ENCODE measurements around the gene PDE4D.
A peak's percentile ranks its signal among the peaks of the same experiment; 100 is the strongest.

The PDE4D gene

DNA sequence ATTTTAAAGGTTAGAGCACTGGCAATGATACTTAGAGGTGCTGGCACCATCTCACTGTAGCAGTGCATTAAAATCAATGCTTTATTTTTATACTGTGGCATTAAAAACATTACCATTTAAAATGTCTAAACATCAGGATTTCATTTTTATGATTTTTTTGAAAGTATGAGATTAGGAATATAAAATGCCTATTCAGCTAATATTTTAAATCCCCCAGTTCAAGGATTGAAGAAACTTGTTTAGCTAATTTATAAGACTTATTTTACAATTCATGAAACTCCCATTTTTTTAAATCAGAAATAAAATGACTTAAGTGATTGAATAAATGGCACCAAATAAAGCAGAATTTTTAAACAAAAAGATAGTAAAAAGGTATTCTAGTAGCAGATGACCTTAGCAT lies 685.1 kb downstream of the PDE4D start:
- no peak for DNase-seq (ENCODE audit: low read depth)

DNA sequence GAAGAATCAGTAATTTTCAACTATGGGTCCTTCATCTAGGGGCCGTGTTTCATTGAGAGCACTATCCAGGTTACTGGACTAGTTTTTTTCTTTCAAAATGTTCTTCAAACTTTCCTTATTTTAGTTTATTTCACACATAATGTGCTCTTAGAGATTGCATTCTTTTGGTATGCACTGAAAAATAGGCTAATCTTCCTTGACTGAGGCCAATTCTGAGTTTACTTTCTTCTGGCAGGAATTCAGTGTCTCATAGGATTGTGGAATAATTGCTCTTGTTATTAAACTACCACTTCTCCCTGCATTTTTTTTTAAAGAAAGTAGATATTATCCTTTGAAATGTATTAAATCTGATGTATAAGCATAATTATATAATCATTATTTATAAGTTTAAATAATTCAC lies 686.1 kb downstream of the PDE4D start:
- no peak for DNase-seq (ENCODE audit: low read depth)

DNA sequence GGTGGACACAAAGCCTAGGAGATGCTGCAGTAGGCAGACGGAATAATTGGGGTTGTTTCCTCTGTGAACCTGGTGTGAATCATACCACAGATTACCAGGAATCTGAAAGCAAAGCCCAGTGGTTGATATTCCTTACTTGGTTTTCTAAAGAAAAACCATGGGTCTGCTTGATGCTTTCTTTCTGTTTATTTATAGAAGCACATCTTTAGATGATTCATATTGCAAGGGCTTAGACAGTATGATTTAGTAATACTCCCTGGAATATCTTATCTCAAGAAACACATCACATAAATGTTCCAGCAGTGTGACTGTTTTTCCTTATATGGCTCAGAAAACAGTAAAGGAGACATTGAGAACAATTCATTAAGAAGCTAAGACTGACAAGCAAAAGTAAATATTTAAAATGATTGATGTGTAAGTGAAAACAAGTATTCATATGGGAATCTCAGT lies 687.4 kb downstream of the PDE4D start:
- no peak for DNase-seq (ENCODE audit: low read depth)

GRCh38 chr5:59204114-59204897 lies 689.2 kb downstream of the PDE4D start:
- no peak for DNase-seq (ENCODE audit: low read depth)

DNA sequence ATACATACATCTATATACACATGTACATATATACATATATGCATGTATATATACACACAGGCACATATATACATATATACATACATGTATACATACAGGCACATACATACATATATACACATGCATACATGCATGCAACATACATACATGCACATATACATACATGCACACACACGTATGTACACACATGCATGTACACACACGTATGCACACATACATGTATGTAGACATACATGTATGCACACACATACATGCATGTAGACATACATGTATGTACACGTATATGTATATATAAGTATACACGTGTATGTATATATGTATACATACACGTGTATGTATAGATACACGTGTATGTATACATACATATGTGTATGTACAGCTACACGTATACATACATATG lies 693.7 kb downstream of the PDE4D start:
- no peak for DNase-seq (ENCODE audit: low read depth)

DNA sequence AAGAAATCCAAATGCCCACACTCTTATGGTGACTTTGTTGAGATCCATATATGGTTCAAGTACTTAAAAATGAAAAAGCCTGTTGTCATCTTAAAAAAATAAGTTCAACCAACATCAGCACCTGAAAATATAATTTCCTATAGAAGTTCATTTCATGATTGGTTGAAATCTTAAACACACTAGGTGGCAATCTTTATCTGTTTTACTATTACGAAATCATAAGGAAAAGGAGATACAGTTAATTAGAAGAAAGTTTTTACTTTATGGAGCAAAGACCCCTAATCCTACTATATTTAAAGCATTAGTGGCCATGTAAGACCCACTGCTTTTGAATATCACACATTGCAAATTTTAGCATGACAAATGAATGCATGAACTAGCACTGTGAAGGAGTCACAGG lies 694.7 kb downstream of the PDE4D start:
- DNase-seq (ENCODE audit: low read depth) = no peak

GRCh38 chr5:59198365-59198764 lies 695.2 kb downstream of the PDE4D start:
- DNase-seq (ENCODE audit: low read depth) = no peak

DNA sequence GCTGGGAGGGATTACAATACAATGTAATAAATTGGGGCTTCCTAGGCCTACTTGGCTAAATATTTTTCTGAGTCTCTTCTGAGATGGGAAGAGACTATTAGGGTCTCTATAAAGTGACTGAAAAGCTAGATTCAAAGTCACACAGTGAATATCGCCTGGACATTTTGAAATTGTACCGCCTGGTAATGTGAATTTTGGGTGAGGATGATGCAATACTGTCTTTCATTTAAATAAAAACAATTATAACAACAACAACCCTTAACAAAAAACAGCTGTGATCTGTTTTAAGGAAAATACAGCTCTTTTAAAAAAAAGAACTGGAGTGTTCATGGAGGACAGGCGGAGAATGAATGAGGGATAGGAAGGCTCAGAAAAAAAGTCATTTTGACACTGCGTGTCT lies 695.6 kb downstream of the PDE4D start:
- no peak for DNase-seq (ENCODE audit: low read depth)

DNA sequence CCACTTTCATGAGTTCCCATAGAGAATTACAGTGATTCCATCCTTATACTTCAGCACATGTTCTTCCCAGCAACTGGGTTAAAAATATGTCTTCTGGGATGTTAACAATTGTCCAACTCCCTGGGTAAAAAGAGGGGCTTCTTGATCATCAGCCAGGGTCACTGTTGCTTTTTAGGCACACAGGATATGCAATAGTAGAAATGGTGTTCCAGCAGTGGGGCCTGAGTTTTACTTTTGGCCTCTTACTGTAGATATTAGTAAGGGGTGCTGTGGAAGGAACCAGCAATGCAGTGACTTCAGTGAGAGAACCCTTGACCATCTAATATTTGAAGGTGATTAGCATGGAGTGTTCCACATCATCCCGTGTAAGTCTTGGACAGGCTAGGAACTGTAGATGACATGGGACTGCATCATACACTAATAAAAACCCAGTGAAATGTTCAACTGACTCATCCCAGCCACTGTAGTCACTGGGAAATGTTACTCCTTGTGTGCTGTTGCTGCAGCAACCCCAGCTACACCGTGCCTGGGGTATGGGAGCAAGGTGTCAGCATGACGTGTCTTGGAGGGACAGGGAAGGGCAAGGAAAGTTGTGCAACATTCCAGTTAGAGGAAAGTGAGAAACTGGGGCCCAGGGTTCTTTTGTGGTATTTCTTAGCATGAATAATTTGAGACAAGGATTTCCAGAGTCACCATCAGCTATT lies 699.8 kb downstream of the PDE4D start:
- DNase-seq (ENCODE audit: low read depth) = no peak

DNA sequence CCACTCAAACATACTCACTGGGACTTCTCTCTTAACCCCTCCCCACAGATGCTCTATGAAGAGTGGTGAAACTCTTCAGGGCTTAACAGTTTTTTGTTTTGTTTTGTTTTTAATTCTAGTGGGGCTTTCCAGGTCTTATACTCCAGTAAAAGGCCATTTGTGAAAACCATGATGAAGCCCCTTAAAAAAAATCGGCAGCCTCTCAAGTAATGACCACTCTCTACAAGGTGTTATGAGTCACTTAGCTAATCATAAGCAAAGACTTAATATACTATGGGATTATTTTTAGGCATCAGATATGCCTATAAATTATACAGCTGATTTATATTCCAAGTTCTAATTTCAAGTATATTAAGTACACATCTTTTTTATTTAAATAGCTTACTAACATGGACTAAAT lies 702.8 kb downstream of the PDE4D start:
- no peak for DNase-seq (ENCODE audit: low read depth)

DNA sequence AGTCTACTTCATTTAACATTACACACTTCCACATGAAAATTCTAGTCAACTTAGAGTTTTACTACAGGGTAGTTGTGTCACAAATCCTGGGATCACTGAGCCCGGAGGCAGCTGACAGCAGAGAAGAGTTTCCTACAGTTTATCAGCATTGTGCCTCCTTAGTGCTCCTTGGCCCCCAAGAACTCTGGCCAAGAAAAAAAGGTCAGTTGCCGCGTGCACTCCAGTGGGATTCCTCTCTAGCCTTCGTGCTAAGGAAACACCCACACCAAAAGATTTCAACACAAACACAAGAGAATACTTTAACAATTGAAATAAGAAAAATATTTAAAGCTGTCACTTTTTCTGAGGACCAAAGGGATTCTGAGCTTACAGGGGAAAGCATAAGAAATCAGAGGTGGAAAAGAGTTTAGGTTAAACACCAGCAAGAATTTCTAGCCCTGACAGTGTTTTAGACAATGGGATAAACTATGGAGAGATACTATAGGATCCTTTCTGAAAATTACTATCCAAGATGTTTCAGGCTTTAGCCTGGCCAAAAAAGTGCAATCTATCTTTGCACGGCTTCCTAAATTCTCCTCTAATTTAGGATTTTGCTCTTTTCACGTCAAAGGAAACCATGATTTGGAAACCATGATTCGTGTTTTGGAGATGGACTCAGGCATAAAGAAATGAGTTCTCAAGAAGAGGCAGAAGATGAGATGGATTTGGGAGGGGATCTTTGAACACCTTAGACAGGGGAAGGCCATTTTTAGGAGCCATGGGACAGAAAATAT lies 703.9 kb downstream of the PDE4D start:
- DNase-seq (ENCODE audit: low read depth) = no peak

GRCh38 chr5:59188419-59189225 lies 704.9 kb downstream of the PDE4D start:
- DNase-seq (ENCODE audit: low read depth) = peak; percentile 31

DNA sequence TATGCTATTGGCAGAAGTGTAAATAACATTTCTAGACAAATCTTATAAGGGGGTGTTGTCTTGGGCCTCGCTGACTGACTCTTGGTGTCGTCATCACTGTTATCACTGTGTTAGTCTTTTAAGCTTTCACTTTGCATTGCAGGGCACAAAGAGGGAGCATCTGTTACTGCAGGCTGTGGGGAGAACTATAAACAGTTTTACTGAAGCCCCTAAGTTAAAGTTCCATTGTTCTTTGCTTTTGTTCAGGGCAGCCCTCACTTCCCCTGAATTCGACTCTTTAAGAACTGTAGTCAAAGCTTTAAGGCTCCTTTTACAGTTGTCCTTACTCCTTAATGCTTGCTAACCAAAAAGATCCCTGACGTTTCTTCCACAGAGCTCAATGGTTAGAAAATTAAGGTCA lies 705.7 kb downstream of the PDE4D start:
- DNase-seq (ENCODE audit: low read depth) = no peak

GRCh38 chr5:59186623-59187022 lies 706.9 kb downstream of the PDE4D start:
- no peak for DNase-seq (ENCODE audit: low read depth)

DNA sequence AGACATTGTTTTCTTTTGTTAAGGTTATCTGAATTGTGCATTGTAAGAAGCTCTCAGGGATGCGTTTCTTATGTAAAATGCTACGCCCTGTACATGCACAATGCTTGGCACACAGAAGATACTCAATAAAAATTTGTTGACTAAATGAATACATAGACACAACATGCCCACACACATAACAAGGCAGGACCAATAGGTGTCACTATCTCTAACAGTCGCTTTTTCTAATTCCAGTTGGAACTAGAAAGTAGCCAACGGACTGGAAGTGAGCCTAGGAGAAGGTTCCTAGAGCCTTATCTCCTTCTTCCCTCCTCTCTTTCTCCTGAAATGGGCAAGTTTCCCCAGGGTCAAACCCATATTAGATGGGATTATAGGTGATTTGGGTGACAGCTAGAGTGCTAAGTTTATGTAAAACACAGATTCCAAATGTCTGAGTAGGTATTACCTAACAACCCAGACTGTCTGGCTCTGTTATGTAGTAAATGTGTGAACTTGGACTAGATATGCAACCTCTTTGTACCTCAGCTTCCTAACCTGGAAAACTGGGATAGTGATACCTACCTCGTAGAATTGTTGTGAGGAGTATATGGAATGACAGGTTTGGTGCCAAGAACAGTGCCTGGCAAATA lies 707.7 kb downstream of the PDE4D start:
- DNase-seq (ENCODE audit: low read depth) = no peak

- no peak for DNase-seq (ENCODE audit: low read depth)
Measured at GRCh38 chr5:59184769-59185168, 708.8 kb downstream of the PDE4D start.

DNA sequence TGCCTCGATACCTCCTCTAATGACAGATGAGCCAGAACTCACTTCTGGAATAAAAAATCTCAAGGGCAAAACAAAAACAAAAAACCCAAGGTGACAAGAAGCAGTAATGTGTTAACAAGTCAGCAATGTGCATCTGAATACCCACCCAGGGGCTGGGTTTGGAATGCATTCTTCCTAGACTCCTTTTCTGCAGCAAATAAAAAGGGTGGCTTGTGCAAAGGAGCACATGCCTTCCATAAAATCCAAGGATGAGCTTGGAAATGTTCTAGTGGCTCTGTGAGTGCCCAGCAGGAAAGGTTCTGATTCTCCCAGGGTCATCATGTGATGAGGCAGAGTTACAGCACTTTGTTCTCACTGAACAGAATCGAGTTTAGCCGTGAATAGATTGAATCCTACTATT lies 710.8 kb downstream of the PDE4D start:
- DNase-seq (ENCODE audit: low read depth) = no peak

- no peak for DNase-seq (ENCODE audit: low read depth)
Measured at GRCh38 chr5:59180515-59180914, 713.0 kb downstream of the PDE4D start.

DNA sequence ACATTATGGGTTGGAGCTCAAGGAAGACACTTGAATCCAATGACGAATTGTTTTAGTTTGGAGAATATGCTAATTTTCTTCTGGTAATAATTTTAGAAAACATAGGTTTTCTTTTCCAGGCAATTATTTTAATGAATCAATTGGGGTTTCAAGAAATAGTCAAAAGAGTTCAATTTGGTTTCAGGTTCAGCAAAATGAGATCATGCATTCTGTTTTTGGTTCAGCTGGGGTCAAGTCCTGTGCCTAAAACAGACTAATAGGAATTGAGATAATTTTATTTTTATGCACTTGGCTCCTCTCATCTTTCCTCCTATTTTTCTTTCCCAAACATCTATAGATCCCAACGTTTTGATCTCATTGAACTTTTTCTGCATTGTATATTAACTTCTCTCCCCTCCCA lies 713.8 kb downstream of the PDE4D start:
- DNase-seq (ENCODE audit: low read depth) = no peak

GRCh38 chr5:59178482-59178881 lies 715.0 kb downstream of the PDE4D start:
- no peak for DNase-seq (ENCODE audit: low read depth)

DNA sequence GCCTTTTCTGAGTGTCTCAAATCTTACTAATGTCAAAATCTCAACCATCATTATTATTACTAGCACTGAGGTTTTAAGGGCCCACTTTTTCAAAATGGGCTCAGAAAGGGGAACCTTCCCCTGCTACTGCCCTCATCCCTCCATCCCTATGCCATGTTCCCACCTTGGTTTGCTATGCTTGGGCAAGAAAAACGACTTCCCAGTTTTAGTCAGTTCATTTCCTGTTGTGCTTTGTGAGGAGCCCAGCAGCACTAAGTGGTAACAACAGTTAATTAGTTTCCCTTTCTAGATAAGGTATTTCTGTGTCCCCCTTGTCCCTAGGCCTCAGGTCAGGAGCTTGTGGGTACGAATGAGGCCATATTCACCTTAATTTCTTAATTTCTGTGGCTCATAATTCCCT lies 715.5 kb downstream of the PDE4D start:
- no peak for DNase-seq (ENCODE audit: low read depth)

DNA sequence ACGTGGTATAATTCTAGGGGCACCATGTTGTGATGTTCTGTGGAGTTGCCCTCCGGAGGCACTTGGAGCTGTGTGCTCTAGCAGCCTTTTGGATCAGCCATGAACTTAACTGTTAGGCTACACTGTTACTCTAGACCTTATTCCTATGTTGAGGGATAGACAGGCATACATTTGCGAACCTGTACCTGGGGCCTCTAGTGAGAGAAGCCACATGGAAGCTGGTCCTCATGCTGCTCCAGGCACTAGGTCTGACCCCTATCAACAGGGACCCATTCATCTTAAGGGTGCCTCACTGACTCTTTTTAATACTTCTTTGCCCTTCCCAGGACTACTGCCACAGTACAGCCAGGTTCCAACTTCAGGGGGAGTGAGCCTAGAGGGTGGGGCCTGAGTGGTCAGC lies 715.9 kb downstream of the PDE4D start:
- DNase-seq (ENCODE audit: low read depth) = no peak

All from T follicular helper cell (primary cell).